ENCODE measurements around the gene PRRT1B. TPM values are rescaled to one million over a fixed set of nuclear protein-coding genes. Genes with fewer than 3 reads are reported as not detected.
"Not testable (repeated sequence)": the region's sequence is repeated elsewhere in the genome, so short reads cannot be mapped to it uniquely, and the experiment has no call there.

PRRT1B gene
- total RNA-seq, 2 donors from 2014 or later: 2.0 to 4.5 TPM

DNA sequence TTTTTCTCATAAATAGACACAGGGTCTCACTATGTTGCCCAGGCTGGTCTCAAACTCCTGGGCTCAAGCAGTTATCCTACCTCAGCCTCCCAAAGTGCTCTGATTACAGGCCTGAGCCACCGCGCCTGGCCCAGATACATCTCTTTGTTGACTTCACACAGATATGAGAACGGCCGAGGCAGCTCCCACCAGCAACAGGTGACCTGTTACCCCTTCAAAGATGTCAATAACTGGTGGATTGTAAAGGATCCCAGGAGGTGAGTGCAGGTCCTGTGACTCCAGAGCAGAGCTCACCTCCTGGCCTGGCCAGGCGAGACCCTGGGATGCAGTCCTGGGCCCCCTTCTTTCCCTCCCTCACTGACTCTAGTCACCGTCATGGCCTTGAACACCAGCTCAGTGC is 33.4 kb upstream of the PRRT1B start:
- Histone ChIP-seq H3K27me3 (no peaks in the 10 kb centered on the region), H3K9ac (ENCODE audit: low read depth in 2 of 2, low read length in 2 of 2) (no peak overlapping the region), H3K36me3 (peaks cover 12% of the 10 kb centered on the region), H3K9me3 (no peaks in the 10 kb centered on the region), H3K4me1 (no peaks in the 10 kb centered on the region), H3K27ac (no peak overlapping the region), H3K4me3 (no peak overlapping the region)
- no peak for DNase-seq
- TF ChIP-seq, protein P1, sequence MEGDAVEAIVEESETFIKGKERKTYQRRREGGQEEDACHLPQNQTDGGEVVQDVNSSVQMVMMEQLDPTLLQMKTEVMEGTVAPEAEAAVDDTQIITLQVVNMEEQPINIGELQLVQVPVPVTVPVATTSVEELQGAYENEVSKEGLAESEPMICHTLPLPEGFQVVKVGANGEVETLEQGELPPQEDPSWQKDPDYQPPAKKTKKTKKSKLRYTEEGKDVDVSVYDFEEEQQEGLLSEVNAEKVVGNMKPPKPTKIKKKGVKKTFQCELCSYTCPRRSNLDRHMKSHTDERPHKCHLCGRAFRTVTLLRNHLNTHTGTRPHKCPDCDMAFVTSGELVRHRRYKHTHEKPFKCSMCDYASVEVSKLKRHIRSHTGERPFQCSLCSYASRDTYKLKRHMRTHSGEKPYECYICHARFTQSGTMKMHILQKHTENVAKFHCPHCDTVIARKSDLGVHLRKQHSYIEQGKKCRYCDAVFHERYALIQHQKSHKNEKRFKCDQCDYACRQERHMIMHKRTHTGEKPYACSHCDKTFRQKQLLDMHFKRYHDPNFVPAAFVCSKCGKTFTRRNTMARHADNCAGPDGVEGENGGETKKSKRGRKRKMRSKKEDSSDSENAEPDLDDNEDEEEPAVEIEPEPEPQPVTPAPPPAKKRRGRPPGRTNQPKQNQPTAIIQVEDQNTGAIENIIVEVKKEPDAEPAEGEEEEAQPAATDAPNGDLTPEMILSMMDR (IDR thresholded peaks at IDR 0.05): no peak
- intact Hi-C loops (cut with DNase I): no loop called here

DNA sequence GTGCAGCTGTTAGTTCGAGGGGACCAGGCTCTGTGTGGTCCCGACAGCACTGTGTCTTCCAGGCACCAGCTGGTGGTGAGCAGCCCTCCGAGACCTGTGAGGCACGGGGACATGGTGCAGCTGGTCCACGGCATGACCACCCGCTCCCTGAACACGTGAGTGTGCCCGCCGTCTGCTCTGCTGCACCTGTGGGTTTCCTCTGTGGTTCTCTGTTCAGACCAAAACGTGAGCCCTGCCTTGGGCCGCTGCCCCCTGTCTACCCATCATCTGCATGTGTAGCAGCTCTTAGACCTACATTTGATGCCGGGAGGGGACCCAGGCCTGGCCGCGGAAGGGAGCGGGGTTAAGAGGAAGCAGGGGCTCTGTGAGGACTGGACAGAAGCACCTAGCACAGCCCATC is 32.1 kb upstream of the PRRT1B start:
- no peak overlapping the region for H3K27ac ChIP-seq
- no peaks in the 10 kb centered on the region for H3K27me3 ChIP-seq
- no peak overlapping the region for H3K4me3 ChIP-seq
- no peaks in the 10 kb centered on the region for H3K4me1 ChIP-seq
- no peaks in the 10 kb centered on the region for H3K9me3 ChIP-seq
- H3K9ac ChIP-seq (ENCODE audit: low read depth in 2 of 2, low read length in 2 of 2): no peak overlapping the region
- peaks cover 12% of the 10 kb centered on the region for H3K36me3 ChIP-seq
- TF ChIP-seq, protein P1 (IDR thresholded peaks at IDR 0.05): no peak
- intact Hi-C loops (cut with DNase I): no loop called here
- no peak for DNase-seq

DNA sequence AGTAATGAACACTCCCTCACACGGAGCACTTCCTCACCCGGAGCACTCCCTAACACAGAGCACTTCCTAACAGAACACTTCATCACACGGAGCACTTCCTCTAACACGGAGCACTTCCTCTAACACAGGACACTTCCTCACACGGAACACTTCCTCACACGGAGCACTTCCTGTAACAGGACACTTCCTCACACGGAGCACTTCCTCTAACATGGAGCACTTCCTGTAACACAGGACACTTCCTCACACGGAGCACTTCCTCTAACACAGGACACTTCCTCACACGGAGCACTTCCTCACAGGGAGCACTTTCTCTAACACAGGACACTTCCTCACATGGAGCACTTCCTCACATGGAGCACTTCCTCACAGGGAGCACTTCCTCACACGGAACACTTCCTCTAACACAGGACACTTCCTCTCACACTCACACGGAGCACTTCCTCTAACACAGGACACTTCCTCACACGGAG is 29.7 kb upstream of the PRRT1B start:
- not testable (repeated sequence) for H3K4me1 ChIP-seq, H3K4me3 ChIP-seq, H3K36me3 ChIP-seq

DNA sequence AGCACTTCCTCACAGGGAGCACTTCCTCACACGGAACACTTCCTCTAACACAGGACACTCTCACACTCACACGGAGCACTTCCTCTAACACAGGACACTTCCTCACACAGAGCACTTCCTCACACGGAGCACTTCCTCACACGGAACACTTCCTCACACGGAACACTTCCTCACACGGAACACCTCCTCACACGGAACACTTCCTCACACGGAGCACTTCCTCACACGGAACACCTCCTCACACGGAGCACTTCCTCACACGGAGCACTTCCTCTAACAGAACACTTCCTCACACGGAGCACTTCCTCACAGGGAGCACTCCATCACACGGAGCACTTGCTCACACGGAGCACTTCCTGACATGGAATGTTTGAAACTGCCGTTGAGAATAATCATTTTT is 29.2 kb upstream of the PRRT1B start:
- Histone ChIP-seq H3K4me1 (no peaks in the 10 kb centered on the region), H3K9me3 (no peaks in the 10 kb centered on the region), H3K27ac (no peak overlapping the region), H3K36me3 (peaks cover 4% of the 10 kb centered on the region), H3K4me3 (no peak overlapping the region), H3K27me3 (no peaks in the 10 kb centered on the region), H3K9ac (ENCODE audit: low read depth in 2 of 2, low read length in 2 of 2) (no peak overlapping the region)
- no peak for DNase-seq
- intact Hi-C loops (cut with DNase I): no loop called here
- TF ChIP-seq, protein P1 (IDR thresholded peaks at IDR 0.05): no peak

More for the DNA sequence above, 29.7 kb upstream of the PRRT1B start:
- H3K27me3 ChIP-seq; DNase-seq; H3K9ac ChIP-seq (ENCODE audit: low read depth in 2 of 2, low read length in 2 of 2); H3K9me3 ChIP-seq; H3K27ac ChIP-seq; intact Hi-C loops (cut with DNase I): not testable (repeated sequence)

DNA sequence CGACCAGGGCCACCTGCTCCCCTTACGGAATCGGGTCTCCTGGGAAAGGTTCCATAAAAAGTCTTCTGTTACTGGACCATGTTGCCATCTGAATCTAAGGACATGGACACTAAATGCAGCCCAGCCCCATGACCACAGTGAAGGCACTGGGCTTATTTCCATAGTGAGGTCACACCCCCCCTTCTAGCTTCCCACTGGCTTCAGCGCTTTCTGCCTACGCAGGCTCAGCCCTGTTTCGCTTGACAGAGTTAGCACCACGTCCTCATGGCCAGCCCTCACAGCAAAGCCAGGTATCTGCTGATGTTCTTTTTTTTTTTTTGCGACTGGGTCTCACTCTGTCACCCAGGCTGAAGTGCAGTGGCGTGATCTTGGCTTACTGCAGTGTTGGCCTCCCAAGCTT is 28.4 kb upstream of the PRRT1B start:
- H3K9me3 ChIP-seq: no peaks in the 10 kb centered on the region
- TF ChIP-seq, protein P1 (IDR thresholded peaks at IDR 0.05): no peak
- H3K27me3 ChIP-seq: no peaks in the 10 kb centered on the region
- H3K4me1 ChIP-seq: no peaks in the 10 kb centered on the region
- H3K9ac ChIP-seq (ENCODE audit: low read depth in 2 of 2, low read length in 2 of 2): no peak overlapping the region
- H3K4me3 ChIP-seq: no peak overlapping the region
- intact Hi-C loops (cut with DNase I): no loop called here
- H3K36me3 ChIP-seq: peaks cover 4% of the 10 kb centered on the region
- no peak for DNase-seq
- H3K27ac ChIP-seq: no peak overlapping the region

DNA sequence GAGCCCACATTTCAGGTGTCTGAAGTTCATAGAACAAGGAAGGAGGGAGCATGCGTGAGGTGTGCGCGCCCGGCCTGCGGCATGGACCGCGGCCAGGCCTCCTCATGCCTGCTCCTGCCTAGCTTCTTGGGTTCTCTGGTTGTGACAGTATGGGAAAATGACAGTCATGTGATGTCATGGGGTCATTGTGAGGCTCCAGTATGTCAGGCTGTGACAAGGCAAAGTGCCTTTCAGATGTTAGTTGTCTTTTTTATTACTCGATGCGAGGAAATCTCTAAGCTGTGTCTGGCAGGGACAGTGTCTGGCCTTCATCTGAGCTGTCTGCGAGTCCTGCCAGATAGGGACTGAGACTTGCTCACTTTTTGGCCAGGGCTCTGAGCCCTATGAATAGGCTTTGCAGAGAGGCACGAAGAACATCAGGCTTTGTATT is 27.5 kb upstream of the PRRT1B start:
- no peak overlapping the region for H3K4me3 ChIP-seq
- H3K9me3 ChIP-seq: no peaks in the 10 kb centered on the region
- H3K9ac ChIP-seq (ENCODE audit: low read depth in 2 of 2, low read length in 2 of 2): no peak overlapping the region
- H3K27ac ChIP-seq: no peak overlapping the region
- intact Hi-C loops (cut with DNase I): no loop called here
- H3K27me3 ChIP-seq: no peaks in the 10 kb centered on the region
- H3K36me3 ChIP-seq: peaks cover 4% of the 10 kb centered on the region
- no peaks in the 10 kb centered on the region for H3K4me1 ChIP-seq
- no peak for DNase-seq
- TF ChIP-seq, protein P1 (IDR thresholded peaks at IDR 0.05): no peak
